WTC11 (cell line): ENCODE measurements around the gene TET1. TPM values are rescaled to one million over a fixed set of nuclear protein-coding genes. Genes with fewer than 3 reads are reported as not detected.

Experiments
- ATAC-seq: fragments of 200-7000 bp; cut with Tn5 transposase; 2 replicates; pipeline ENCODE4 v1.10.0; 2021; ENCODE audit warnings: mild to moderate bottlenecking, moderate library complexity
- CTCF ChIA-PET: fragments of 300-600 bp; sonication (Branson Sonifier 250); formaldehyde crosslinking; loops from one replicate; lab custom pipeline; 2021; ENCODE audit warnings: antibody characterized with exemption; lab: Charles Lee
- POLR2A ChIA-PET: fragments of 350-600 bp; sonication (Branson Sonifier 250); formaldehyde crosslinking; loops from one replicate; lab custom pipeline; 2021; ENCODE audit warnings: antibody characterized with exemption; lab: Charles Lee
- DNase-seq: peaks from one replicate; pipeline ENCODE4 v3.0.0; 2021; ENCODE audit warnings: low spot score
- H3K27ac Mint-ChIP-seq: 2 replicates; pipeline ENCODE4 v1.8.0; 2021; ENCODE audit warnings: mixed read lengths
- H3K27me3 Mint-ChIP-seq: 2 replicates; pipeline ENCODE4 v1.8.0; 2021; ENCODE audit warnings: low read depth, mild to moderate bottlenecking, moderate library complexity, mixed read lengths
- H3K36me3 Mint-ChIP-seq: 2 replicates; pipeline ENCODE4 v1.8.0; 2021; ENCODE audit warnings: mixed read lengths
- H3K4me1 Mint-ChIP-seq: 2 replicates; pipeline ENCODE4 v1.8.0; 2022; ENCODE audit warnings: mixed read lengths
- H3K4me3 Mint-ChIP-seq: 2 replicates; pipeline ENCODE4 v1.8.0; 2021; ENCODE audit warnings: mild to moderate bottlenecking, moderate library complexity, mixed read lengths
- H3K9me3 Mint-ChIP-seq: 2 replicates; pipeline ENCODE4 v1.8.0; 2021; ENCODE audit warnings: mixed read lengths
- CREM ChIP-seq: sonication (generic); formaldehyde crosslinking; IDR thresholded peaks from 2 replicates; pipeline ENCODE4 v1.8.1; 2022; ENCODE audit warnings: mild to moderate bottlenecking, missing genetic modification reagents, moderate library complexity
- EMX1 ChIP-seq: fragments of 250-450 bp; sonication (Bioruptor Pico); IDR thresholded peaks from 2 replicates; pipeline ENCODE4 v1.8.0; 2021; ENCODE audit warnings: mild to moderate bottlenecking
- ETV6 ChIP-seq: sonication (generic); formaldehyde crosslinking; IDR thresholded peaks from 2 replicates; pipeline ENCODE4 v1.8.1; 2022; ENCODE audit warnings: mild to moderate bottlenecking, missing genetic modification reagents
- FOXK1 ChIP-seq: sonication (generic); formaldehyde crosslinking; IDR thresholded peaks from 2 replicates; pipeline ENCODE4 v1.8.0; 2022; ENCODE audit warnings: mild to moderate bottlenecking, moderate library complexity, missing genetic modification reagents
- FOXP1 ChIP-seq: sonication (generic); formaldehyde crosslinking; IDR thresholded peaks from 2 replicates; pipeline ENCODE4 v1.8.0; 2022; ENCODE audit warnings: missing genetic modification reagents, mild to moderate bottlenecking, moderate library complexity, borderline replicate concordance
- HMGA2 ChIP-seq: fragments of 250-450 bp; sonication (Bioruptor Pico); IDR thresholded peaks from 2 replicates; pipeline ENCODE4 v1.4.0; 2021; ENCODE audit warnings: mild to moderate bottlenecking, moderate library complexity
- JAZF1 ChIP-seq: fragments of 250-450 bp; sonication (Bioruptor Pico); IDR thresholded peaks from 2 replicates; pipeline ENCODE4 v1.9.0; 2021; ENCODE audit warnings: moderate library complexity, mild to moderate bottlenecking, inconsistent platforms
- SP1 ChIP-seq: sonication (generic); formaldehyde crosslinking; conservative IDR thresholded peaks from 2 replicates; pipeline ENCODE4 v1.8.1; 2022; ENCODE audit warnings: missing genetic modification reagents
- TEAD1 ChIP-seq: sonication (generic); formaldehyde crosslinking; IDR thresholded peaks from 2 replicates; pipeline ENCODE4 v1.8.0; 2022; ENCODE audit warnings: mild to moderate bottlenecking, missing genetic modification reagents
- ZNF121 ChIP-seq: sonication (generic); formaldehyde crosslinking; IDR thresholded peaks from 2 replicates; pipeline ENCODE4 v1.8.0; 2023; ENCODE audit warnings: missing genetic modification reagents
- total RNA-seq: library from RNA; stranded (reverse); gene quantifications from 3 replicates; pipeline ENCODE4 v1.2.3, GENCODE V29; 2021
- TF ChIP-seq, protein P1 (sequence below): sonication (generic); formaldehyde crosslinking; IDR thresholded peaks from 2 replicates; pipeline ENCODE4 v1.8.0; 2023; ENCODE audit warnings: missing genetic modification reagents
- TF ChIP-seq, protein P2 (sequence below): sonication (generic); formaldehyde crosslinking; IDR thresholded peaks from 2 replicates; pipeline ENCODE4 v1.8.1; 2022; ENCODE audit warnings: missing genetic modification reagents, borderline replicate concordance
- TF ChIP-seq, protein P3 (sequence below): sonication (generic); formaldehyde crosslinking; IDR thresholded peaks from 2 replicates; pipeline ENCODE4 v1.8.0; 2022; ENCODE audit warnings: mild to moderate bottlenecking, missing genetic modification reagents
- TF ChIP-seq, protein P4 (sequence below): sonication (generic); formaldehyde crosslinking; IDR thresholded peaks from 2 replicates; pipeline ENCODE4 v1.8.0; 2023; ENCODE audit warnings: mild to moderate bottlenecking, missing genetic modification reagents

The TET1 gene
- total RNA-seq, 1 experiment from 2014 or later = 71.4 TPM

DNA sequence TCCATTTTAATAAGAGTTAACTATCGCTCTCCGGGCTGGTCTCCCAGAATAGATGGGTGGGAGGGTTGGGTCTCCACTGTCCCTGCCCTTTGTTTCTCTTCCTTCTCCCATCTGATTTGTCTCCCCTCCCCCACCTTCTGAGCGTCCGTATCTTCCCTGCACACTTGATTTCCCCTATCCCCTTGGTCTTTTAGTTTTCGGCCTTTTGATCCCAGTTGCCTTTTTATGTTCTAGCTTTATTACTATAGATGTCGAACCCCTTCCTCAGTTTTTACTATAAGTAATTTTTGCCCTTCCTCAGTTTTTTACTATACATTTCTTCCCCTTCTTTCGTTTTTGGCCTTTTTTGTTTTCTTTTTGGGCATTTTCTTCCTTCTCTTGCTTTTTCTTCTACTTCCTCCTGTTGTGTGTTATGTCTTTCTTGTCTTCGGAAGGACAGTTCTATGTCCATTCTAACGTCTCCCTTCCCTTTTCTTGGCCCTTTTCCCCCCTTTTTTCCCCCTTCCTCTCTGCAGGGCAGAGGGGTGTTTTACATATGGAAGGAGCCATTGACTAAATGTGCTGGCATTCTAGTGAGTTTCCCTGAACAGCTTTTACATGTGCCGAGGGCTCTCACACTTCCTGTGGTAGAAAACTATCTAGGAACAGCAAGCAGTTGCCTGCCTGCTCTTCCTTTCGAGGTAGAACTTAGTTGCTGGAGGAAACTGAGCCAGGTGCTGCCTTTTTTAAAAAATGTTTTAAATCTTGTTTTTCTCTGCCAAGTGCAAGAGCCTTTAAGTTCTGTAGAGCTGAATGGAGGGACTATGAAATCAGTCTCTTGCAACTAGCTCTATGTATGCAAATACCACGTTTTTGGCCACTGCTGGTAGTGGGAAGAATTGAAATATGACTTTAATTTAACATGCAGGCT, 2.8 kb downstream of the TET1 start:
- ChIA-PET CTCF (interaction anchor here (1.0 to 2.4 kb wide), 2 partner anchors 12 to 13 kb away, joined by 4 to 16 read pairs; no protein-coding TSS in a partner anchor), POLR2A (interaction anchor here (0.6 to 4.9 kb wide), 2 partner anchors 37 to 112 kb away, joined by 5 to 61 read pairs; no protein-coding TSS in a partner anchor)
- TF ChIP-seq ETV6 (CRISPR knock-in tag) (peak; percentile 68; the same call in 1 of the 2 replicates), TEAD1 (CRISPR knock-in tag) (peak; percentile 62), FOXK1 (CRISPR knock-in tag) (peak; percentile 38; the same call in 1 of the 2 replicates), EMX1 (CRISPR knock-in tag) (no peak), SP1 (CRISPR knock-in tag) (0 out of 2 replicates have a peak, but pooled peaks have one; percentile 20), JAZF1 (CRISPR knock-in tag) (no peak)
- TF ChIP-seq, protein P1, sequence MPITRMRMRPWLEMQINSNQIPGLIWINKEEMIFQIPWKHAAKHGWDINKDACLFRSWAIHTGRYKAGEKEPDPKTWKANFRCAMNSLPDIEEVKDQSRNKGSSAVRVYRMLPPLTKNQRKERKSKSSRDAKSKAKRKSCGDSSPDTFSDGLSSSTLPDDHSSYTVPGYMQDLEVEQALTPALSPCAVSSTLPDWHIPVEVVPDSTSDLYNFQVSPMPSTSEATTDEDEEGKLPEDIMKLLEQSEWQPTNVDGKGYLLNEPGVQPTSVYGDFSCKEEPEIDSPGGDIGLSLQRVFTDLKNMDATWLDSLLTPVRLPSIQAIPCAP (CRISPR knock-in tag) = no peak
- TF ChIP-seq, protein P2, sequence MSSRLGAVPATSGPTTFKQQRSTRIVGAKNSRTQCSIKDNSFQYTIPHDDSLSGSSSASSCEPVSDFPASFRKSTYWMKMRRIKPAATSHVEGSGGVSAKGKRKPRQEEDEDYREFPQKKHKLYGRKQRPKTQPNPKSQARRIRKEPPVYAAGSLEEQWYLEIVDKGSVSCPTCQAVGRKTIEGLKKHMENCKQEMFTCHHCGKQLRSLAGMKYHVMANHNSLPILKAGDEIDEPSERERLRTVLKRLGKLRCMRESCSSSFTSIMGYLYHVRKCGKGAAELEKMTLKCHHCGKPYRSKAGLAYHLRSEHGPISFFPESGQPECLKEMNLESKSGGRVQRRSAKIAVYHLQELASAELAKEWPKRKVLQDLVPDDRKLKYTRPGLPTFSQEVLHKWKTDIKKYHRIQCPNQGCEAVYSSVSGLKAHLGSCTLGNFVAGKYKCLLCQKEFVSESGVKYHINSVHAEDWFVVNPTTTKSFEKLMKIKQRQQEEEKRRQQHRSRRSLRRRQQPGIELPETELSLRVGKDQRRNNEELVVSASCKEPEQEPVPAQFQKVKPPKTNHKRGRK (CRISPR knock-in tag) = 0 out of 2 replicates have a peak, but pooled peaks have one; percentile 51
- TF ChIP-seq, protein P3, sequence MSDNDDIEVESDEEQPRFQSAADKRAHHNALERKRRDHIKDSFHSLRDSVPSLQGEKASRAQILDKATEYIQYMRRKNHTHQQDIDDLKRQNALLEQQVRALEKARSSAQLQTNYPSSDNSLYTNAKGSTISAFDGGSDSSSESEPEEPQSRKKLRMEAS (CRISPR knock-in tag) = peak; percentile 68; the same call in 1 of the 2 replicates
- TF ChIP-seq, protein P4, sequence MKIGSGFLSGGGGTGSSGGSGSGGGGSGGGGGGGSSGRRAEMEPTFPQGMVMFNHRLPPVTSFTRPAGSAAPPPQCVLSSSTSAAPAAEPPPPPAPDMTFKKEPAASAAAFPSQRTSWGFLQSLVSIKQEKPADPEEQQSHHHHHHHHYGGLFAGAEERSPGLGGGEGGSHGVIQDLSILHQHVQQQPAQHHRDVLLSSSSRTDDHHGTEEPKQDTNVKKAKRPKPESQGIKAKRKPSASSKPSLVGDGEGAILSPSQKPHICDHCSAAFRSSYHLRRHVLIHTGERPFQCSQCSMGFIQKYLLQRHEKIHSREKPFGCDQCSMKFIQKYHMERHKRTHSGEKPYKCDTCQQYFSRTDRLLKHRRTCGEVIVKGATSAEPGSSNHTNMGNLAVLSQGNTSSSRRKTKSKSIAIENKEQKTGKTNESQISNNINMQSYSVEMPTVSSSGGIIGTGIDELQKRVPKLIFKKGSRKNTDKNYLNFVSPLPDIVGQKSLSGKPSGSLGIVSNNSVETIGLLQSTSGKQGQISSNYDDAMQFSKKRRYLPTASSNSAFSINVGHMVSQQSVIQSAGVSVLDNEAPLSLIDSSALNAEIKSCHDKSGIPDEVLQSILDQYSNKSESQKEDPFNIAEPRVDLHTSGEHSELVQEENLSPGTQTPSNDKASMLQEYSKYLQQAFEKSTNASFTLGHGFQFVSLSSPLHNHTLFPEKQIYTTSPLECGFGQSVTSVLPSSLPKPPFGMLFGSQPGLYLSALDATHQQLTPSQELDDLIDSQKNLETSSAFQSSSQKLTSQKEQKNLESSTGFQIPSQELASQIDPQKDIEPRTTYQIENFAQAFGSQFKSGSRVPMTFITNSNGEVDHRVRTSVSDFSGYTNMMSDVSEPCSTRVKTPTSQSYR (CRISPR knock-in tag) = 0 out of 2 replicates have a peak, but pooled peaks have one; percentile 42
- DNase-seq (peak; percentile 21), ATAC-seq (peak; percentile 64)
- Mint-ChIP-seq H3K9me3 (no peaks in the 10 kb centered on the region), H3K4me1 (peaks cover 55% of the 10 kb centered on the region), H3K27me3 (no peaks in the 10 kb centered on the region; the same call in 1 of the 2 replicates), H3K27ac (peak overlapping the region; percentile 99), H3K36me3 (peaks cover 11% of the 10 kb centered on the region), H3K4me3 (peak overlapping the region; percentile 98)

DNA sequence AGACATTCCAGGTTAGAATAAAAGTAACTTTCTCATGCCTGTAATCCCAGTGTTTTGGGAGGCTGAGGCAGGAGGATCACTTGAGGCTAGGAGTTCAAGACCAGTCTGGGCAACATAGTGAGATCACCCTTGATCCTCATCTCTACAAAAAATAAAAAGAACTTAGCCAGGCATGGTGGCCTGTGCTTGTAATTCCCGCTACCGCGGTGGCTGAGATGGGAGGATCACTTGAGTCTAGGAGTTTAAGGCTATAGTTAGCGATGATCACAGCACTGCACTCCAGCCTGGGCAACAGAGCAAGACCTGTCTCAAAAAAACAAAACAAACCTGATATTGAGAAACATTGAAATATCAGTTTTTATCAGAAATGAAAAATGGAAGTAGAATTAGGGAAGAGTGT, 4.6 kb downstream of the TET1 start:
- Mint-ChIP-seq H3K9me3 (no peaks in the 10 kb centered on the region), H3K27ac (peak overlapping the region; percentile 99), H3K4me1 (peaks cover 58% of the 10 kb centered on the region), H3K27me3 (no peaks in the 10 kb centered on the region; the same call in 1 of the 2 replicates), H3K36me3 (peaks cover 11% of the 10 kb centered on the region), H3K4me3 (peak overlapping the region; percentile 98)
- DNase-seq (no peak), ATAC-seq (no peak)
- ChIA-PET POLR2A (no interaction called here), CTCF (interaction anchor here (1.2 kb wide), 1 partner anchor 14 kb away, joined by 3 read pairs; no protein-coding TSS in a partner anchor)
- TF ChIP-seq FOXP1 = no peak
- TF ChIP-seq CREM (CRISPR knock-in tag) = no peak
- TF ChIP-seq, protein P1 (CRISPR knock-in tag) = no peak
- peak; percentile 57; the same call in 1 of the 2 replicates for TF ChIP-seq ZNF121 (CRISPR knock-in tag)
- no peak for TF ChIP-seq HMGA2 (CRISPR knock-in tag)
